Astrocyte (in vitro differentiated cells and primary cell): ENCODE measurements around the gene ATF6. TPM values are rescaled to one million over a fixed set of nuclear protein-coding genes. Genes with fewer than 3 reads are reported as not detected.

Experiments used
- DNase-seq: peaks from one replicate; pipeline ENCODE4 v3.0.0-alpha.2; 2010; ENCODE audit warnings: low read depth
- FAIRE-seq: peaks from 2 replicates; lab custom pipeline; 2011; peaks lifted over from hg19 to GRCh38; lab: Jason Lieb, UNC
- H2AFZ ChIP-seq: 2 replicates; pipeline ENCODE4 v1.6.0; 2012; ENCODE audit warnings: low read depth, low read length, inconsistent platforms
- H3K27ac ChIP-seq: 2 replicates; pipeline ENCODE4 v1.5.1; 2011; ENCODE audit warnings: low read depth, low read length, inconsistent platforms
- H3K27me3 ChIP-seq: 2 replicates; pipeline ENCODE4 v1.6.0; 2011; ENCODE audit warnings: low read length, inconsistent platforms; ENCODE audit not compliant: insufficient read depth
- H3K36me3 ChIP-seq: 2 replicates; pipeline ENCODE4 v1.5.1; 2011; ENCODE audit warnings: low read length, inconsistent platforms; ENCODE audit not compliant: insufficient read depth
- H3K4me1 ChIP-seq: 2 replicates; pipeline ENCODE4 v1.5.1; 2011; ENCODE audit warnings: low read length, inconsistent platforms; ENCODE audit not compliant: insufficient read depth
- H3K4me2 ChIP-seq: 2 replicates; pipeline ENCODE4 v1.6.0; 2012; ENCODE audit warnings: low read length, inconsistent platforms
- H3K4me3 ChIP-seq: 2 replicates; pipeline ENCODE4 v1.5.1; 2011; ENCODE audit warnings: low read depth, mild to moderate bottlenecking, low read length, inconsistent platforms; ENCODE audit not compliant: insufficient read depth
- H3K79me2 ChIP-seq: 2 replicates; pipeline ENCODE4 v1.6.0; 2012; ENCODE audit warnings: mild to moderate bottlenecking, low read length, inconsistent platforms; ENCODE audit not compliant: insufficient read depth
- H3K9ac ChIP-seq: 2 replicates; pipeline ENCODE4 v1.6.0; 2012; ENCODE audit warnings: mild to moderate bottlenecking, low read length, inconsistent platforms
- H3K9me3 ChIP-seq: 2 replicates; pipeline ENCODE4 v1.5.1; 2012; ENCODE audit warnings: low read depth, mild to moderate bottlenecking, low read length, inconsistent platforms; ENCODE audit not compliant: insufficient read depth
- H4K20me1 ChIP-seq: 2 replicates; pipeline ENCODE4 v1.6.0; 2012; ENCODE audit warnings: low read length, inconsistent platforms; ENCODE audit not compliant: insufficient read depth
- H3K27ac Mint-ChIP-seq: one replicate; pipeline ENCODE4 v1.8.0; 2021; ENCODE audit warnings: mild to moderate bottlenecking, mixed read lengths; ENCODE audit not compliant: unreplicated experiment
- H3K27me3 Mint-ChIP-seq: one replicate; pipeline ENCODE4 v1.8.0; 2021; ENCODE audit warnings: low read depth, mixed read lengths; ENCODE audit not compliant: unreplicated experiment
- H3K36me3 Mint-ChIP-seq: one replicate; pipeline ENCODE4 v1.8.0; 2021; ENCODE audit warnings: low read depth, mixed read lengths; ENCODE audit not compliant: unreplicated experiment
- H3K4me1 Mint-ChIP-seq: one replicate; pipeline ENCODE4 v1.8.0; 2021; ENCODE audit warnings: low read depth, mixed read lengths; ENCODE audit not compliant: unreplicated experiment
- H3K4me3 Mint-ChIP-seq: one replicate; pipeline ENCODE4 v1.8.0; 2021; ENCODE audit warnings: mild to moderate bottlenecking, moderate library complexity, mixed read lengths; ENCODE audit not compliant: unreplicated experiment
- H3K9me3 Mint-ChIP-seq: one replicate; pipeline ENCODE4 v1.8.0; 2021; ENCODE audit warnings: mild to moderate bottlenecking, mixed read lengths; ENCODE audit not compliant: unreplicated experiment
- CTCF ChIP-seq: IDR thresholded peaks from 2 replicates; pipeline ENCODE4 v1.5.1; 2011; ENCODE audit warnings: low read depth, mild to moderate bottlenecking, inconsistent platforms, low read length, moderate library complexity; ENCODE audit not compliant: insufficient read depth
- EZH2 ChIP-seq: IDR thresholded peaks from 2 replicates; pipeline ENCODE4 v1.6.1; 2012; ENCODE audit warnings: mild to moderate bottlenecking, low read length, inconsistent platforms; ENCODE audit not compliant: insufficient read depth
- total RNA-seq: library from RNA; stranded (reverse); gene quantifications from 2 replicates; pipeline ENCODE4 v1.2.1, GENCODE V29; 2021

The ATF6 gene
- total RNA-seq, 1 donor from 2014 or later = 25.4 TPM

GRCh38 chr1:161740921-161741320, 25.2 kb upstream of the ATF6 start:
- no peaks in the 10 kb centered on the region for H3K27me3 ChIP-seq

GRCh38 chr1:161743231-161743630, 22.9 kb upstream of the ATF6 start:
- FAIRE-seq = no peak

More at GRCh38 chr1:161740921-161741320, 25.2 kb upstream of the ATF6 start:
- H3K9me3 ChIP-seq = no peaks in the 10 kb centered on the region
- no peaks in the 10 kb centered on the region for H4K20me1 ChIP-seq
- H3K36me3 ChIP-seq = no peaks in the 10 kb centered on the region
- DNase-seq (no peak), FAIRE-seq (no peak)
- no peaks in the 10 kb centered on the region for H3K79me2 ChIP-seq
- peaks cover 8% of the 10 kb centered on the region for H3K4me1 ChIP-seq
- no peak overlapping the region for H3K4me3 ChIP-seq
- no peak overlapping the region for H3K27ac ChIP-seq
- no peak overlapping the region for H3K4me2 ChIP-seq
- peaks cover 12% of the 10 kb centered on the region for H3K27me3 Mint-ChIP-seq
- H3K9ac ChIP-seq = no peak overlapping the region
- no peaks in the 10 kb centered on the region for H3K36me3 Mint-ChIP-seq
- no peak overlapping the region for H3K27ac Mint-ChIP-seq
- peaks cover 10% of the 10 kb centered on the region for H3K4me1 Mint-ChIP-seq
- no peak overlapping the region for H2AFZ ChIP-seq
- H3K9me3 Mint-ChIP-seq = peaks cover 2% of the 10 kb centered on the region
- no peak overlapping the region for H3K4me3 Mint-ChIP-seq
- TF ChIP-seq CTCF (no peak), EZH2 (no peak)

More at GRCh38 chr1:161743231-161743630, 22.9 kb upstream of the ATF6 start:
- Histone ChIP-seq H3K36me3 (no peaks in the 10 kb centered on the region), H3K27ac (no peak overlapping the region), H3K4me2 (no peak overlapping the region), H3K4me3 (no peak overlapping the region), H3K27me3 (no peaks in the 10 kb centered on the region), H3K9ac (no peak overlapping the region), H3K4me1 (no peaks in the 10 kb centered on the region), H2AFZ (no peak overlapping the region), H3K9me3 (no peaks in the 10 kb centered on the region), H4K20me1 (no peaks in the 10 kb centered on the region), H3K79me2 (no peaks in the 10 kb centered on the region)
- Mint-ChIP-seq H3K36me3 (no peaks in the 10 kb centered on the region), H3K27ac (no peak overlapping the region), H3K4me3 (no peak overlapping the region), H3K4me1 (peaks cover 9% of the 10 kb centered on the region), H3K9me3 (peaks cover 2% of the 10 kb centered on the region), H3K27me3 (peaks cover 7% of the 10 kb centered on the region)
- DNase-seq = no peak
- TF ChIP-seq EZH2 (no peak), CTCF (no peak)
